22Rv1 (cell line): ENCODE measurements around the gene CNTRL.

Source experiments
- CTCF ChIP-seq: fragments of 450-650 bp; IDR thresholded peaks from 2 replicates; pipeline ENCODE4 v1.5.1; 2017; ENCODE audit warnings: mild to moderate bottlenecking
- ZFX ChIP-seq: fragments of 450-650 bp; IDR thresholded peaks from 2 replicates; pipeline ENCODE4 v1.6.1; 2017; ENCODE audit warnings: antibody characterized with exemption, borderline replicate concordance

- TF ChIP-seq CTCF = no peak
- TF ChIP-seq ZFX = no peak
These were observed 7.3 kb downstream of the CNTRL start for GRCh38 chr9:121082075-121082474.
